K562 (cell line): ENCODE measurements around the gene SOX11. TPM values are rescaled to one million over a fixed set of nuclear protein-coding genes. Genes with fewer than 3 reads are reported as not detected.

Experiments used
- ATAC-seq: fragments of 200-7000 bp; cut with Tn5 transposase; 3 replicates; pipeline ENCODE4 v1.9.1; 2020; ENCODE audit warnings: moderate library complexity
- BruUV-seq: library from RNA; stranded (reverse); fragments of 400-500 nt; replicated peaks from 2 replicates; lab custom pipeline; 2021; lab: Mats Ljungman, UMichigan
- CTCF ChIA-PET: fragments of 300-600 bp; formaldehyde crosslinking; extraction: SDS; loops from one replicate; lab custom pipeline; 2021; ENCODE audit warnings: low intra/inter-chr PET ratio; lab: Yijun Ruan, JAX
- POLR2A ChIA-PET: fragments of 300-600, 350-650 bp; sonication (Branson Sonifier 250); formaldehyde crosslinking; extraction: SDS; loops from one replicate; lab custom pipeline; 2021; ENCODE audit warnings: antibody characterized with exemption, inconsistent platforms; lab: Yijun Ruan, JAX
- DNase-seq, 4 experiments: peaks; one replicate each; pipeline versions ENCODE4 v3.0.0 to v3.0.0-alpha.2; 2011 to 2018; ENCODE audit warnings: low spot score in 3 of 4, mixed read lengths in 3 of 4; ENCODE audit errors: extremely low read depth in 1 of 4
- FAIRE-seq: peaks from 2 replicates; lab custom pipeline; 2011; peaks lifted over from hg19 to GRCh38; lab: Jason Lieb, UNC
- H2AFZ ChIP-seq: 2 replicates; pipeline ENCODE4 v1.6.0; 2011; ENCODE audit warnings: low read depth, low read length, control low read depth, inconsistent platforms
- H3K27ac ChIP-seq: fragments of 200-600 bp; 3 replicates; pipeline ENCODE4 v1.8.0; 2011; ENCODE audit warnings: low read depth, mild to moderate bottlenecking, control low read depth, inconsistent platforms, low read length, moderate library complexity, mixed read lengths; ENCODE audit errors: extremely low read depth
- H3K27me3 ChIP-seq, 2 experiments: fragments of 300-600 bp in 1 of 2; 2 replicates in 1 of 2; 3 replicates in 1 of 2; pipeline versions ENCODE4 v1.6.0 to v1.8.0; 2011; ENCODE audit warnings: inconsistent platforms in 2 of 2, low read length in 2 of 2, mild to moderate bottlenecking in 1 of 2, mixed read lengths in 1 of 2, moderate library complexity in 1 of 2; ENCODE audit not compliant: control insufficient read depth in 2 of 2, insufficient read depth in 2 of 2
- H3K36me3 ChIP-seq: fragments of 300-600 bp; 3 replicates; pipeline ENCODE4 v1.8.0; 2011; ENCODE audit warnings: mild to moderate bottlenecking, low read length, inconsistent platforms; ENCODE audit not compliant: control insufficient read depth, insufficient read depth
- H3K4me1 ChIP-seq, 2 experiments: fragments of 200-600 bp in 1 of 2; replicated peaks in 1 of 2; 2 replicates in 1 of 2; 3 replicates in 1 of 2; pipeline versions ENCODE4 v1.5.1 to v1.8.0; 2011; ENCODE audit warnings: inconsistent platforms in 2 of 2, low read length in 2 of 2, mild to moderate bottlenecking in 1 of 2, mixed read lengths in 1 of 2, moderate library complexity in 1 of 2; ENCODE audit not compliant: control insufficient read depth in 2 of 2, insufficient read depth in 2 of 2
- H3K4me2 ChIP-seq: 2 replicates; pipeline ENCODE4 v1.6.1; 2011; ENCODE audit warnings: low read length, control low read depth, inconsistent platforms, mixed read lengths; ENCODE audit not compliant: insufficient read depth
- H3K4me3 ChIP-seq: fragments of 200-600 bp; sonication (generic), shearing (Covaris generic); 2 replicates; pipeline ENCODE4 v1.5.1; 2016; ENCODE audit warnings: control low read depth, inconsistent platforms
- H3K79me2 ChIP-seq: fragments of 200-600 bp; 3 replicates; pipeline ENCODE4 v1.8.0; 2011; ENCODE audit warnings: low read length, inconsistent platforms; ENCODE audit not compliant: control insufficient read depth, insufficient read depth
- H3K9ac ChIP-seq, 2 experiments: 2 replicates each; pipeline versions ENCODE4 v1.6.0 to v1.6.1; 2011; ENCODE audit warnings: low read depth in 2 of 2, low read length in 2 of 2, control low read depth in 1 of 2, inconsistent platforms in 1 of 2, mild to moderate bottlenecking in 1 of 2, mixed read lengths in 1 of 2; ENCODE audit not compliant: insufficient read depth in 1 of 2
- H3K9me1 ChIP-seq: one replicate; pipeline ENCODE4 v1.6.0; 2011; ENCODE audit warnings: inconsistent platforms, mild to moderate bottlenecking, low read length, moderate library complexity; ENCODE audit not compliant: control insufficient read depth, insufficient read depth
- H3K9me3 ChIP-seq: replicated peaks from 2 replicates; pipeline ENCODE4 v1.5.1; 2011; ENCODE audit warnings: low read depth, low read length, inconsistent platforms; ENCODE audit not compliant: control insufficient read depth, insufficient read depth
- H4K20me1 ChIP-seq: replicated peaks from 2 replicates; pipeline ENCODE4 v1.6.1; 2011; ENCODE audit warnings: low read length, inconsistent platforms, mixed read lengths; ENCODE audit not compliant: control insufficient read depth, insufficient read depth
- ELF2 ChIP-seq: fragments of 250-450 bp; sonication (Bioruptor Pico); IDR thresholded peaks from 2 replicates; pipeline ENCODE4 v1.5.0; 2021; ENCODE audit warnings: mild to moderate bottlenecking
- ELK3 ChIP-seq: fragments of 450-650 bp; formaldehyde crosslinking; IDR thresholded peaks from 2 replicates; pipeline ENCODE4 v1.4.0; 2020; ENCODE audit warnings: mild to moderate bottlenecking
- KLF16 ChIP-seq: IDR thresholded peaks from 2 replicates; pipeline ENCODE4 v1.6.1; 2016; ENCODE audit warnings: antibody characterized with exemption
- SIN3B ChIP-seq: fragments of 450-650 bp; IDR thresholded peaks from 2 replicates; pipeline ENCODE4 v1.6.1; 2017; ENCODE audit warnings: low read depth, mild to moderate bottlenecking, moderate library complexity
- UBTF ChIP-seq, 2 experiments: IDR thresholded peaks; 2 replicates each; pipeline ENCODE4 v1.6.1; 2012; ENCODE audit warnings: improper control_type of control experiment in 2 of 2, low read depth in 2 of 2, low read length in 2 of 2, borderline replicate concordance in 1 of 2
- XRCC5 ChIP-seq: fragments of 200-400 bp; formaldehyde crosslinking; IDR thresholded peaks from 2 replicates; pipeline ENCODE4 v1.6.1; 2017; ENCODE audit warnings: low read depth, mild to moderate bottlenecking, low read length
- ZNF584 ChIP-seq: fragments of 200-800 bp; sonication (Bioruptor generic); IDR thresholded peaks from 2 replicates; pipeline ENCODE4 v1.6.1; 2016; ENCODE audit warnings: low read depth, mild to moderate bottlenecking, missing genetic modification characterization, missing compliant biosample characterization
- WGBS: fragments of 100-300 bp; shearing (Covaris generic); methylation state at CpG from one replicate; pipeline ENCODE4 v1.1.6; 2016; ENCODE audit warnings: low coverage, mixed read lengths; ENCODE audit not compliant: insufficient coverage; ENCODE audit errors: missing lambda C conversion rate; 5-methylcytosine and 5-hydroxymethylcytosine counted together
- in situ Hi-C: fragments of 300-500 bp; cut with MboI; formaldehyde crosslinking; loops from 4 replicates; pipeline ENCODE4 v1.15.0; 2018; ENCODE audit warnings: inconsistent platforms, mixed read lengths
- intact Hi-C: fragments of 100-400 bp; cut with micrococcal nuclease; formaldehyde crosslinking; loops from 2 replicates; pipeline ENCODE4 v1.14.2; 2022
- polyA plus RNA-seq, 8 experiments: library from polyadenylated mRNA; depleted of rRNA in 4 of 8; stranded (reverse) in 5 of 8; unstranded in 3 of 8; fragments of >200 nt; fragmentation: Nextera tagmentation in 2 of 8; fragmentation: Illumina TruSeq in 1 of 8; extraction: Ambion mirVana in 2 of 8; extraction: Trizol in 1 of 8; gene quantifications; 2 replicates each; pipeline versions ENCODE4 v1.2.1 to v1.2.3, GENCODE V29; 2011 to 2014; ENCODE audit warnings: inconsistent platforms in 1 of 8, missing spikeins in 1 of 8
- total RNA-seq, 7 experiments: library from RNA; depleted of rRNA in 6 of 7; stranded (reverse); fragments of >200 nt in 6 of 7; fragmentation: Illumina TruSeq in 2 of 7; extraction: Trizol in 2 of 7; gene quantifications; 2 replicates each; pipeline versions ENCODE4 v1.2.1 to v1.2.3, GENCODE V29; 2011 to 2021; ENCODE audit warnings: low replicate concordance in 1 of 7
- TF ChIP-seq, protein P1 (sequence below): sonication (generic); formaldehyde crosslinking; IDR thresholded peaks from 2 replicates; pipeline ENCODE4 v1.8.0; 2022; ENCODE audit warnings: missing genetic modification reagents, mild to moderate bottlenecking, borderline replicate concordance

Gene SOX11
- total and polyA plus RNA-seq, 9 of the 15 experiments (the other 6 are each of a cell fraction or from before 2014, with no cell fraction given): 0.02 TPM; not detected in 8

DNA sequence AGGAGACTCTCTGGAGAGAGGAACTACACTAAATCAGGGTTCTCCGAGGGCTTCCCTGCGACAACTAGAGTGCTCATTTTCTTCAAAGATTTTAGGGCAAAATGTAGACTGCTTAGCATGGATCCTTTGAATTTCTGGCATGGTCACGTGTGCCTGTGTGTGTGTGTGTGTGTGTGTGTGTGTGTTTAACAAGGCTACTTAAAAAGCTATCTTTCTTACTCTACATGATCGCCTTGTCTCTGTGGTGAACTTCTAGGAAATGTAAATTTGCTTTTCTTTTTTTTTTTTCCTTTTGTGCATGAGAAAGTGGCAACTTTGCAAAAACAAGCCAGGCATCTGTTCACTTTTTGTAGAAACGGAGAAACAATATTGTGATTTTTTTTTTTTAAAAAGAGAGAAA, 43.9 kb downstream of the SOX11 start:
- ATAC-seq (no peak), DNase-seq (no peak)
- H3K36me3 ChIP-seq: no peaks in the 10 kb centered on the region
- in situ Hi-C loops (no loop called here), intact Hi-C loops (no loop called here)
- no peaks in the 10 kb centered on the region for H3K79me2 ChIP-seq
- BruUV-seq: no TSS peak
- H3K4me1 ChIP-seq: no peaks in the 10 kb centered on the region
- no peak overlapping the region for H3K27ac ChIP-seq
- POLR2A ChIA-PET: no interaction called here
- no peak overlapping the region for H3K4me3 ChIP-seq
- no peak overlapping the region for H3K9ac ChIP-seq
- H2AFZ ChIP-seq: no peak overlapping the region
- H3K27me3 ChIP-seq: no peaks in the 10 kb centered on the region
- CTCF ChIA-PET: no interaction called here
- 3% methylated on average over 5 of the region's 5 CpGs for WGBS
- no peaks in the 10 kb centered on the region for H3K9me1 ChIP-seq
- H3K4me2 ChIP-seq: no peak overlapping the region
- TF ChIP-seq XRCC5 (no peak), ZNF584 (CRISPR knock-in tag) (no peak), KLF16 (no peak), ELF2 (CRISPR knock-in tag) (no peak)
- TF ChIP-seq, all 486 proteins: peak for 0
- Histone ChIP-seq H3K9me3 (no peaks in the 10 kb centered on the region), H4K20me1 (no peaks in the 10 kb centered on the region)
- no peak for FAIRE-seq

- ChIA-PET CTCF (no interaction called here), POLR2A (no interaction called here)
- no peak for ATAC-seq
- TF ChIP-seq ELK3 (no peak), UBTF (IDR thresholded peaks at IDR 0.05; ENCODE audit: borderline replicate concordance in 1 of 2, low read depth in 2 of 2, low read length in 2 of 2) (no peak), SIN3B (no peak)
- TF ChIP-seq, protein P1, sequence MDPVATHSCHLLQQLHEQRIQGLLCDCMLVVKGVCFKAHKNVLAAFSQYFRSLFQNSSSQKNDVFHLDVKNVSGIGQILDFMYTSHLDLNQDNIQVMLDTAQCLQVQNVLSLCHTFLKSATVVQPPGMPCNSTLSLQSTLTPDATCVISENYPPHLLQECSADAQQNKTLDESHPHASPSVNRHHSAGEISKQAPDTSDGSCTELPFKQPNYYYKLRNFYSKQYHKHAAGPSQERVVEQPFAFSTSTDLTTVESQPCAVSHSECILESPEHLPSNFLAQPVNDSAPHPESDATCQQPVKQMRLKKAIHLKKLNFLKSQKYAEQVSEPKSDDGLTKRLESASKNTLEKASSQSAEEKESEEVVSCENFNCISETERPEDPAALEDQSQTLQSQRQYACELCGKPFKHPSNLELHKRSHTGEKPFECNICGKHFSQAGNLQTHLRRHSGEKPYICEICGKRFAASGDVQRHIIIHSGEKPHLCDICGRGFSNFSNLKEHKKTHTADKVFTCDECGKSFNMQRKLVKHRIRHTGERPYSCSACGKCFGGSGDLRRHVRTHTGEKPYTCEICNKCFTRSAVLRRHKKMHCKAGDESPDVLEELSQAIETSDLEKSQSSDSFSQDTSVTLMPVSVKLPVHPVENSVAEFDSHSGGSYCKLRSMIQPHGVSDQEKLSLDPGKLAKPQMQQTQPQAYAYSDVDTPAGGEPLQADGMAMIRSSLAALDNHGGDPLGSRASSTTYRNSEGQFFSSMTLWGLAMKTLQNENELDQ (CRISPR knock-in tag): no peak
Observed at GRCh38 chr2:5736886-5737285, 44.7 kb downstream of the SOX11 start.

More at GRCh38 chr2:5736886-5737285, 44.7 kb downstream of the SOX11 start:
- intact Hi-C loops: no loop called here
- H3K27me3 ChIP-seq: no peaks in the 10 kb centered on the region
- no peak overlapping the region for H3K4me2 ChIP-seq
- H3K4me1 ChIP-seq: no peaks in the 10 kb centered on the region
- H3K4me3 ChIP-seq: no peak overlapping the region
- FAIRE-seq: no peak
- no peak overlapping the region for H3K27ac ChIP-seq
- DNase-seq: no peak
- H3K79me2 ChIP-seq: no peaks in the 10 kb centered on the region
- BruUV-seq: no TSS peak
- H3K9me1 ChIP-seq: no peaks in the 10 kb centered on the region
- no peaks in the 10 kb centered on the region for H3K36me3 ChIP-seq
- H3K9me3 ChIP-seq: no peaks in the 10 kb centered on the region
- no peak overlapping the region for H3K9ac ChIP-seq
- H2AFZ ChIP-seq: no peak overlapping the region
- in situ Hi-C loops: no loop called here
- no peaks in the 10 kb centered on the region for H4K20me1 ChIP-seq
- 0% methylated on average over 2 of the region's 2 CpGs for WGBS
